H9 (cell line): ENCODE measurements around the gene LPP. TPM values are rescaled to one million over a fixed set of nuclear protein-coding genes. Genes with fewer than 3 reads are reported as not detected.

Experiments used
- DNase-seq: peaks from one replicate; pipeline ENCODE4 v3.0.0-alpha.2; 2017
- H2AFZ ChIP-seq: one replicate; pipeline ENCODE4 v1.6.1; 2013; ENCODE audit warnings: mild to moderate bottlenecking, low read length, control low read depth, moderate library complexity
- H2AK5ac ChIP-seq: 2 replicates; pipeline ENCODE4 v1.6.1; 2013; ENCODE audit warnings: low read length, control low read depth, mixed read lengths; ENCODE audit not compliant: insufficient read length
- H2BK120ac ChIP-seq: one replicate; pipeline ENCODE4 v1.6.1; 2013; ENCODE audit warnings: low read depth, mild to moderate bottlenecking, low read length, control low read depth, inconsistent platforms; ENCODE audit not compliant: poor library complexity, severe bottlenecking
- H2BK12ac ChIP-seq: 2 replicates; pipeline ENCODE4 v1.6.1; 2013; ENCODE audit warnings: low read length, control low read depth, mixed read lengths, low read depth; ENCODE audit not compliant: insufficient read length
- H2BK15ac ChIP-seq: 2 replicates; pipeline ENCODE4 v1.6.1; 2013; ENCODE audit warnings: low read depth, low read length, control low read depth
- H2BK20ac ChIP-seq: one replicate; pipeline ENCODE4 v1.6.1; 2013; ENCODE audit warnings: low read depth, mild to moderate bottlenecking, low read length, control low read depth, inconsistent platforms; ENCODE audit not compliant: poor library complexity, severe bottlenecking
- H2BK5ac ChIP-seq: 2 replicates; pipeline ENCODE4 v1.6.1; 2013; ENCODE audit warnings: low read length, control low read depth, mixed read lengths; ENCODE audit not compliant: insufficient read length
- H3K14ac ChIP-seq: 2 replicates; pipeline ENCODE4 v1.6.1; 2013; ENCODE audit warnings: low read length, control low read depth; ENCODE audit not compliant: insufficient read depth
- H3K18ac ChIP-seq: 2 replicates; pipeline ENCODE4 v1.6.1; 2013; ENCODE audit warnings: low read depth, mild to moderate bottlenecking, mixed read lengths, low read length, control low read depth; ENCODE audit not compliant: insufficient read length
- H3K23ac ChIP-seq: 2 replicates; pipeline ENCODE4 v1.6.1; 2013; ENCODE audit warnings: low read length, control low read depth, mixed read lengths, low read depth; ENCODE audit not compliant: insufficient read length
- H3K23me2 ChIP-seq: 2 replicates; pipeline ENCODE4 v1.6.1; 2013; ENCODE audit warnings: low read depth, mild to moderate bottlenecking, mixed read lengths, low read length, control low read depth; ENCODE audit not compliant: insufficient read length, poor library complexity, severe bottlenecking
- H3K27ac ChIP-seq: 2 replicates; pipeline ENCODE4 v1.5.1; 2013; ENCODE audit warnings: low read length, control low read depth, mixed read lengths, low read depth; ENCODE audit not compliant: insufficient read length
- H3K27me3 ChIP-seq: 2 replicates; pipeline ENCODE4 v1.6.1; 2013; ENCODE audit warnings: low read length, control low read depth, inconsistent platforms; ENCODE audit not compliant: insufficient read depth
- H3K4ac ChIP-seq: 2 replicates; pipeline ENCODE4 v1.6.1; 2013; ENCODE audit warnings: low read depth, mild to moderate bottlenecking, control low read depth, inconsistent platforms, low read length, moderate library complexity
- H3K4me1 ChIP-seq: 2 replicates; pipeline ENCODE4 v1.6.1; 2013; ENCODE audit warnings: low read length, control low read depth, inconsistent platforms; ENCODE audit not compliant: insufficient read depth
- H3K4me2 ChIP-seq: 2 replicates; pipeline ENCODE4 v1.6.1; 2013; ENCODE audit warnings: low read length, control low read depth, mixed read lengths; ENCODE audit not compliant: insufficient read length, insufficient read depth
- H3K56ac ChIP-seq: 2 replicates; pipeline ENCODE4 v1.6.1; 2013; ENCODE audit warnings: low read depth, mild to moderate bottlenecking, mixed read lengths, low read length, control low read depth; ENCODE audit not compliant: insufficient read length
- H3K79me1 ChIP-seq: 2 replicates; pipeline ENCODE4 v1.6.1; 2013; ENCODE audit warnings: low read depth, mild to moderate bottlenecking, moderate library complexity, low read length, control low read depth, inconsistent platforms; ENCODE audit not compliant: insufficient read depth, poor library complexity, severe bottlenecking
- H3K79me2 ChIP-seq: 2 replicates; pipeline ENCODE4 v1.6.1; 2013; ENCODE audit warnings: low read length, control low read depth, inconsistent platforms; ENCODE audit not compliant: insufficient read depth
- H3K9ac ChIP-seq: 2 replicates; pipeline ENCODE4 v1.6.1; 2013; ENCODE audit warnings: low read length, control low read depth, mixed read lengths; ENCODE audit not compliant: insufficient read length; ENCODE audit errors: extremely low read depth
- H3K9me3 ChIP-seq: one replicate; pipeline ENCODE4 v1.6.1; 2013; ENCODE audit warnings: low read depth, low read length, inconsistent platforms; ENCODE audit not compliant: control insufficient read depth
- H3T11ph ChIP-seq: one replicate; pipeline ENCODE4 v1.6.1; 2013; ENCODE audit warnings: mild to moderate bottlenecking, low read length, control low read depth, inconsistent platforms
- H4K20me1 ChIP-seq: one replicate; pipeline ENCODE4 v1.6.1; 2013; ENCODE audit not compliant: control insufficient read depth, insufficient read length, insufficient read depth
- H4K5ac ChIP-seq: 2 replicates; pipeline ENCODE4 v1.6.1; 2013; ENCODE audit warnings: low read depth, mild to moderate bottlenecking, mixed read lengths, low read length, control low read depth; ENCODE audit not compliant: insufficient read length
- H4K8ac ChIP-seq: replicated peaks from 2 replicates; pipeline ENCODE4 v1.6.1; 2013; ENCODE audit warnings: low read length, control low read depth, mixed read lengths, low read depth; ENCODE audit not compliant: insufficient read length
- H4K91ac ChIP-seq: 2 replicates; pipeline ENCODE4 v1.6.1; 2013; ENCODE audit warnings: low read depth, mild to moderate bottlenecking, moderate library complexity, mixed read lengths, low read length, control low read depth; ENCODE audit not compliant: insufficient read length
- H3K27ac Mint-ChIP-seq, 3 experiments: 2 replicates in 2 of 3; 3 replicates in 1 of 3; pipeline ENCODE4 v1.8.0; 2020 to 2021; ENCODE audit warnings: mixed read lengths in 3 of 3, mild to moderate bottlenecking in 1 of 3, moderate library complexity in 1 of 3
- H3K27me3 Mint-ChIP-seq: 2 replicates; pipeline ENCODE4 v1.8.0; 2021; ENCODE audit warnings: low read depth, mild to moderate bottlenecking, moderate library complexity, mixed read lengths
- H3K36me3 Mint-ChIP-seq, 3 experiments: 2 replicates in 2 of 3; 3 replicates in 1 of 3; pipeline ENCODE4 v1.8.0; 2020 to 2021; ENCODE audit warnings: low read depth in 3 of 3, mixed read lengths in 3 of 3; ENCODE audit not compliant: insufficient read depth in 1 of 3
- H3K4me1 Mint-ChIP-seq, 2 experiments: 2 replicates each; pipeline ENCODE4 v1.8.0; 2020; ENCODE audit warnings: mixed read lengths in 2 of 2
- H3K4me3 Mint-ChIP-seq, 2 experiments: 2 replicates in 1 of 2; 3 replicates in 1 of 2; pipeline ENCODE4 v1.8.0; 2020 to 2021; ENCODE audit warnings: mild to moderate bottlenecking in 2 of 2, mixed read lengths in 2 of 2, moderate library complexity in 1 of 2
- H3K9me3 Mint-ChIP-seq, 2 experiments: 2 replicates in 1 of 2; 3 replicates in 1 of 2; pipeline ENCODE4 v1.8.0; 2020; ENCODE audit warnings: mild to moderate bottlenecking in 2 of 2, mixed read lengths in 2 of 2, moderate library complexity in 1 of 2
- CTCF ChIP-seq: fragments of 200-600 bp; sonication (generic); conservative IDR thresholded peaks from 3 replicates; pipeline ENCODE4 v1.8.0; 2021; ENCODE audit warnings: antibody characterized with exemption, mild to moderate bottlenecking
- WGBS: extraction: QIAGEN DNeasy Blood & Tissue Kit; methylation state at CpG from one replicate; pipeline ENCODE4 v1.1.7; 2013; ENCODE audit warnings: missing lambda C conversion rate, low lambda C conversion rate, mixed read lengths; ENCODE audit not compliant: insufficient read length; ENCODE audit errors: extremely low coverage; 5-methylcytosine and 5-hydroxymethylcytosine counted together
- total RNA-seq: library from RNA; stranded (reverse); gene quantifications from 2 replicates; pipeline ENCODE4 v1.2.1, GENCODE V29; 2021

Gene LPP
- total RNA-seq, 1 experiment from 2014 or later = 64.6 TPM

GRCh38 chr3:188174317-188175044 lies 20.5 kb downstream of the LPP start:
- Histone ChIP-seq H3K27me3 (no peaks in the 10 kb centered on the region), H2BK12ac (no peak overlapping the region), H2AFZ (no peak overlapping the region), H3K14ac (no peak overlapping the region), H3K79me2 (peaks cover 5% of the 10 kb centered on the region; the same call in 1 of the 2 replicates), H3K9ac (no peak overlapping the region), H3K4me1 (peaks cover 4% of the 10 kb centered on the region; the same call in 1 of the 2 replicates), H4K91ac (no peak overlapping the region), H2BK5ac (no peak overlapping the region), H4K5ac (no peak overlapping the region), H2BK15ac (no peak overlapping the region), H3T11ph (no peak overlapping the region), H4K8ac (no peak overlapping the region), H3K18ac (no peak overlapping the region), H3K56ac (no peak overlapping the region), H3K4ac (no peak overlapping the region), H3K23me2 (no peaks in the 10 kb centered on the region), H3K27ac (no peak overlapping the region), H3K79me1 (no peaks in the 10 kb centered on the region), H3K9me3 (no peaks in the 10 kb centered on the region), H3K23ac (no peak overlapping the region), H4K20me1 (peaks cover 2% of the 10 kb centered on the region), H3K4me2 (no peak overlapping the region), H2AK5ac (no peak overlapping the region), H2BK20ac (no peak overlapping the region), H2BK120ac (no peak overlapping the region)
- no peaks in the 10 kb centered on the region for H3K9me3 Mint-ChIP-seq
- H3K4me1 Mint-ChIP-seq = peaks cover 25 to 32% of the 10 kb centered on the region in 2 experiments
- no peak for DNase-seq
- peaks cover 0 to 2% (median 0%) of the 10 kb centered on the region in 3 experiments; a peak in 1 of 7 replicates for H3K36me3 Mint-ChIP-seq
- TF ChIP-seq CTCF = no peak
- H3K27me3 Mint-ChIP-seq = no peaks in the 10 kb centered on the region
- no peak overlapping the region for H3K4me3 Mint-ChIP-seq
- H3K27ac Mint-ChIP-seq = no peak overlapping the region; a peak in 1 of 7 replicates
- WGBS = no CpG with 5 or more reads among the region's 9 CpGs
